HS-5 (cell line): Measurements from ENCODE around the gene WWOX.

Experiments
- DNase-seq: peaks from one replicate; pipeline ENCODE4 v3.0.0-alpha.2; 2012; ENCODE audit warnings: low read depth

The WWOX gene

GRCh38 chr16:78535098-78535497 lies 435.6 kb downstream of the WWOX start:
- DNase-seq = no peak

GRCh38 chr16:78537511-78537910 lies 438.1 kb downstream of the WWOX start:
- DNase-seq = no peak

GRCh38 chr16:78538292-78538691 lies 438.8 kb downstream of the WWOX start:
- no peak for DNase-seq

GRCh38 chr16:78538919-78539318 lies 439.5 kb downstream of the WWOX start:
- no peak for DNase-seq

- no peak for DNase-seq
Observed at GRCh38 chr16:78542419-78542818, 443.0 kb downstream of the WWOX start.

GRCh38 chr16:78543023-78543422 lies 443.6 kb downstream of the WWOX start:
- no peak for DNase-seq

- DNase-seq = no peak
Observed at GRCh38 chr16:78549366-78549765, 449.9 kb downstream of the WWOX start.

GRCh38 chr16:78551487-78552085 lies 452.1 kb downstream of the WWOX start:
- no peak for DNase-seq

GRCh38 chr16:78552106-78552675 lies 452.7 kb downstream of the WWOX start:
- no peak for DNase-seq

GRCh38 chr16:78552716-78553115 lies 453.3 kb downstream of the WWOX start:
- no peak for DNase-seq

GRCh38 chr16:78553268-78554039 lies 454.0 kb downstream of the WWOX start:
- no peak for DNase-seq

GRCh38 chr16:78556421-78556820 lies 457.0 kb downstream of the WWOX start:
- no peak for DNase-seq

GRCh38 chr16:78560997-78561396 lies 461.5 kb downstream of the WWOX start:
- no peak for DNase-seq

- no peak for DNase-seq
Observed at GRCh38 chr16:78562111-78562510, 462.7 kb downstream of the WWOX start.

GRCh38 chr16:78562650-78563049 lies 463.2 kb downstream of the WWOX start:
- no peak for DNase-seq

- DNase-seq = no peak
Observed at GRCh38 chr16:78563905-78564304, 464.5 kb downstream of the WWOX start.

GRCh38 chr16:78566397-78567073 lies 467.1 kb downstream of the WWOX start:
- no peak for DNase-seq

GRCh38 chr16:78570399-78571141 lies 471.1 kb downstream of the WWOX start:
- no peak for DNase-seq

GRCh38 chr16:78571434-78571833 lies 472.0 kb downstream of the WWOX start:
- DNase-seq = no peak

- DNase-seq = no peak
Observed at GRCh38 chr16:78571898-78572358, 472.5 kb downstream of the WWOX start.

- no peak for DNase-seq
Observed at GRCh38 chr16:78574571-78574970, 475.1 kb downstream of the WWOX start.

- no peak for DNase-seq
Observed at GRCh38 chr16:78576941-78577340, 477.5 kb downstream of the WWOX start.
